K562 (cell line): ENCODE data around the gene PRDM10. TPM values are rescaled to one million over a fixed set of nuclear protein-coding genes. Genes with fewer than 3 reads are reported as not detected.

Experiments
- ATAC-seq: fragments of 200-7000 bp; cut with Tn5 transposase; 3 replicates; pipeline ENCODE4 v1.9.1; 2020; ENCODE audit warnings: moderate library complexity
- BruUV-seq: library from RNA; stranded (reverse); fragments of 400-500 nt; replicated peaks from 2 replicates; lab custom pipeline; 2021; lab: Mats Ljungman, UMichigan
- CTCF ChIA-PET: fragments of 300-600 bp; formaldehyde crosslinking; extraction: SDS; loops from one replicate; lab custom pipeline; 2021; ENCODE audit warnings: low intra/inter-chr PET ratio; lab: Yijun Ruan, JAX
- POLR2A ChIA-PET: fragments of 300-600, 350-650 bp; sonication (Branson Sonifier 250); formaldehyde crosslinking; extraction: SDS; loops from one replicate; lab custom pipeline; 2021; ENCODE audit warnings: antibody characterized with exemption, inconsistent platforms; lab: Yijun Ruan, JAX
- DNase-seq, 4 experiments: peaks; one replicate each; pipeline versions ENCODE4 v3.0.0 to v3.0.0-alpha.2; 2011 to 2018; ENCODE audit warnings: low spot score in 3 of 4, mixed read lengths in 3 of 4; ENCODE audit errors: extremely low read depth in 1 of 4
- FAIRE-seq: peaks from 2 replicates; lab custom pipeline; 2011; peaks lifted over from hg19 to GRCh38; lab: Jason Lieb, UNC
- H2AFZ ChIP-seq: 2 replicates; pipeline ENCODE4 v1.6.0; 2011; ENCODE audit warnings: low read depth, low read length, control low read depth, inconsistent platforms
- H3K27ac ChIP-seq: fragments of 200-600 bp; 3 replicates; pipeline ENCODE4 v1.8.0; 2011; ENCODE audit warnings: low read depth, mild to moderate bottlenecking, control low read depth, inconsistent platforms, low read length, moderate library complexity, mixed read lengths; ENCODE audit errors: extremely low read depth
- H3K27me3 ChIP-seq, 2 experiments: fragments of 300-600 bp in 1 of 2; 2 replicates in 1 of 2; 3 replicates in 1 of 2; pipeline versions ENCODE4 v1.6.0 to v1.8.0; 2011; ENCODE audit warnings: inconsistent platforms in 2 of 2, low read length in 2 of 2, mild to moderate bottlenecking in 1 of 2, mixed read lengths in 1 of 2, moderate library complexity in 1 of 2; ENCODE audit not compliant: control insufficient read depth in 2 of 2, insufficient read depth in 2 of 2
- H3K36me3 ChIP-seq: fragments of 300-600 bp; 3 replicates; pipeline ENCODE4 v1.8.0; 2011; ENCODE audit warnings: mild to moderate bottlenecking, low read length, inconsistent platforms; ENCODE audit not compliant: control insufficient read depth, insufficient read depth
- H3K4me1 ChIP-seq, 2 experiments: fragments of 200-600 bp in 1 of 2; replicated peaks in 1 of 2; 2 replicates in 1 of 2; 3 replicates in 1 of 2; pipeline versions ENCODE4 v1.5.1 to v1.8.0; 2011; ENCODE audit warnings: inconsistent platforms in 2 of 2, low read length in 2 of 2, mild to moderate bottlenecking in 1 of 2, mixed read lengths in 1 of 2, moderate library complexity in 1 of 2; ENCODE audit not compliant: control insufficient read depth in 2 of 2, insufficient read depth in 2 of 2
- H3K4me2 ChIP-seq: 2 replicates; pipeline ENCODE4 v1.6.1; 2011; ENCODE audit warnings: low read length, control low read depth, inconsistent platforms, mixed read lengths; ENCODE audit not compliant: insufficient read depth
- H3K4me3 ChIP-seq: fragments of 200-600 bp; sonication (generic), shearing (Covaris generic); 2 replicates; pipeline ENCODE4 v1.5.1; 2016; ENCODE audit warnings: control low read depth, inconsistent platforms
- H3K79me2 ChIP-seq: fragments of 200-600 bp; 3 replicates; pipeline ENCODE4 v1.8.0; 2011; ENCODE audit warnings: low read length, inconsistent platforms; ENCODE audit not compliant: control insufficient read depth, insufficient read depth
- H3K9ac ChIP-seq, 2 experiments: 2 replicates each; pipeline versions ENCODE4 v1.6.0 to v1.6.1; 2011; ENCODE audit warnings: low read depth in 2 of 2, low read length in 2 of 2, control low read depth in 1 of 2, inconsistent platforms in 1 of 2, mild to moderate bottlenecking in 1 of 2, mixed read lengths in 1 of 2; ENCODE audit not compliant: insufficient read depth in 1 of 2
- H3K9me1 ChIP-seq: one replicate; pipeline ENCODE4 v1.6.0; 2011; ENCODE audit warnings: inconsistent platforms, mild to moderate bottlenecking, low read length, moderate library complexity; ENCODE audit not compliant: control insufficient read depth, insufficient read depth
- H3K9me3 ChIP-seq: replicated peaks from 2 replicates; pipeline ENCODE4 v1.5.1; 2011; ENCODE audit warnings: low read depth, low read length, inconsistent platforms; ENCODE audit not compliant: control insufficient read depth, insufficient read depth
- H4K20me1 ChIP-seq: replicated peaks from 2 replicates; pipeline ENCODE4 v1.6.1; 2011; ENCODE audit warnings: low read length, inconsistent platforms, mixed read lengths; ENCODE audit not compliant: control insufficient read depth, insufficient read depth
- ESRRB ChIP-seq: fragments of 250-450 bp; sonication (Bioruptor Pico); IDR thresholded peaks from 2 replicates; pipeline ENCODE4 v1.5.0; 2020; ENCODE audit warnings: mild to moderate bottlenecking, moderate library complexity, borderline replicate concordance
- ETV6 ChIP-seq, 3 experiments: fragments of 150-350 bp in 1 of 3; sonication (generic) in 1 of 3; formaldehyde crosslinking in 1 of 3; IDR thresholded peaks; 2 replicates each; pipeline versions ENCODE4 v1.6.1 to v1.8.0; 2014 to 2022; ENCODE audit warnings: borderline replicate concordance in 2 of 3, low read depth in 2 of 3, antibody characterized with exemption in 1 of 3, low read length in 1 of 3, mild to moderate bottlenecking in 1 of 3, missing genetic modification reagents in 1 of 3
- HNRNPLL ChIP-seq: fragments of 200-400 bp; formaldehyde crosslinking; IDR thresholded peaks from 2 replicates; pipeline ENCODE4 v1.6.1; 2017; ENCODE audit warnings: low read length, low read depth, mild to moderate bottlenecking; ENCODE audit not compliant: poor library complexity, severe bottlenecking
- L3MBTL2 ChIP-seq: fragments of 450-650 bp; IDR thresholded peaks from 2 replicates; pipeline ENCODE4 v1.6.1; 2016; ENCODE audit warnings: mild to moderate bottlenecking, moderate library complexity
- ZNF12 ChIP-seq: sonication (generic); formaldehyde crosslinking; IDR thresholded peaks from 2 replicates; pipeline ENCODE4 v1.4.0; 2020; ENCODE audit warnings: mild to moderate bottlenecking, missing genetic modification reagents
- ZNF146 ChIP-seq: IDR thresholded peaks from one replicate; pipeline ENCODE4 v1.6.1; 2018; ENCODE audit warnings: missing compliant biosample characterization; ENCODE audit not compliant: unreplicated experiment
- WGBS: fragments of 100-300 bp; shearing (Covaris generic); methylation state at CpG from one replicate; pipeline ENCODE4 v1.1.6; 2016; ENCODE audit warnings: low coverage, mixed read lengths; ENCODE audit not compliant: insufficient coverage; ENCODE audit errors: missing lambda C conversion rate; 5-methylcytosine and 5-hydroxymethylcytosine counted together
- in situ Hi-C: fragments of 300-500 bp; cut with MboI; formaldehyde crosslinking; loops from 4 replicates; pipeline ENCODE4 v1.15.0; 2018; ENCODE audit warnings: inconsistent platforms, mixed read lengths
- intact Hi-C: fragments of 100-400 bp; cut with micrococcal nuclease; formaldehyde crosslinking; loops from 2 replicates; pipeline ENCODE4 v1.14.2; 2022
- polyA plus RNA-seq, 8 experiments: library from polyadenylated mRNA; depleted of rRNA in 4 of 8; stranded (reverse) in 5 of 8; unstranded in 3 of 8; fragments of >200 nt; fragmentation: Nextera tagmentation in 2 of 8; fragmentation: Illumina TruSeq in 1 of 8; extraction: Ambion mirVana in 2 of 8; extraction: Trizol in 1 of 8; gene quantifications; 2 replicates each; pipeline versions ENCODE4 v1.2.1 to v1.2.3, GENCODE V29; 2011 to 2014; ENCODE audit warnings: inconsistent platforms in 1 of 8, missing spikeins in 1 of 8
- total RNA-seq, 7 experiments: library from RNA; depleted of rRNA in 6 of 7; stranded (reverse); fragments of >200 nt in 6 of 7; fragmentation: Illumina TruSeq in 2 of 7; extraction: Trizol in 2 of 7; gene quantifications; 2 replicates each; pipeline versions ENCODE4 v1.2.1 to v1.2.3, GENCODE V29; 2011 to 2021; ENCODE audit warnings: low replicate concordance in 1 of 7

The PRDM10 gene
- total and polyA plus RNA-seq, 9 of the 15 experiments (the other 6 are each of a cell fraction or from before 2014, with no cell fraction given): 0.89 to 9.3 (median 4.5) TPM

DNA sequence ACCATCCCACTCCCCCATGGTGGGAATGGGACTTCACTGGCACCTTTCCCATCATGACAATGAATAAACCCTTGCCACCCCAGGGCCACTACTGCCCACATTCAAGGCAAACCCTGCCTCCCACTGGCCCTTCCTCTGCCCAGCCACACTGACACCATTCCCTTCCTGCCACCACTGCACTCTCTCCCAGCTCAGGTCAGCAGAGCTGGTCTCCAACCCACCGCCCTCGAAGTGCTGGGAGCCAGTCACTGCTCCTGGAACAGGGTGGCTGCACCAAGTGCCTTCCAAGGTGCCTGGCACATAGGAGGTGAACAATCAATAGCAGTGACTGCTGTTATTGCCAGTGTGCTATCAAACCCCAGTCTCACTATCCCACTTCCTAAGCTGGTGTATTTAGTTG is 27.1 kb downstream of the PRDM10 start:
- FAIRE-seq: no peak
- in situ Hi-C loops: no loop called here
- 91% methylated on average over 2 of the region's 2 CpGs for WGBS

DNA sequence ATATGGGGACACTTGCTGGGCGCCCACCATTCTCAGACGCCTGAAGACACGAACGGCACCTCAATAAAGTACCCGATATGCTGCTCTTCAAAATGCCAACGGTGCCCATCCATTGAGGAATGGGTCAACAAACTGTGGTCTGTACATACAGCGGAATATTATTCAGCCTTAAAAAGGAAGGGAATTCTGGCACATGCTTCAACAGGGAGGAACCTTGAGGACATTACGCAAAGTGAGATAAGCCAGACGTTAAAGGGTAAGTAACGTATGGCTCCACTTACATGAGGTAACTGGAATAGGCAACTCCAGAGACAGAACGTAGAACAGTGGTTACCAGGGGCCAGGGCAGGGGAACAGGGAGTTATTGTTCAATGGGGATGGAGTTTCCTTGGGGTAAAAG is 28.0 kb downstream of the PRDM10 start:
- H3K27me3 ChIP-seq: no peaks in the 10 kb centered on the region
- H3K9me1 ChIP-seq: no peaks in the 10 kb centered on the region
- ATAC-seq (peak; percentile 45; the same call in 2 of the 3 replicates), DNase-seq (no peak), FAIRE-seq (peak; percentile 26)
- no peaks in the 10 kb centered on the region for H3K36me3 ChIP-seq
- 57% methylated on average over 11 of the region's 11 CpGs for WGBS
- H2AFZ ChIP-seq: no peak overlapping the region
- H4K20me1 ChIP-seq: peaks cover 3% of the 10 kb centered on the region; the same call in 1 of the 2 replicates
- ChIA-PET CTCF (no interaction called here), POLR2A (no interaction called here)
- H3K4me2 ChIP-seq: no peak overlapping the region
- H3K4me3 ChIP-seq: no peak overlapping the region
- no peak overlapping the region for H3K27ac ChIP-seq
- intact Hi-C loops (no loop called here), in situ Hi-C loops (no loop called here)
- H3K9me3 ChIP-seq: no peaks in the 10 kb centered on the region
- no peak overlapping the region for H3K9ac ChIP-seq
- peaks cover 6 to 9% of the 10 kb centered on the region in 2 experiments; a peak in 2 of 5 replicates for H3K4me1 ChIP-seq
- no peaks in the 10 kb centered on the region; the same call in 2 of the 3 replicates for H3K79me2 ChIP-seq
- BruUV-seq: no TSS peak
- TF ChIP-seq ZNF146: peak; percentile 87
- TF ChIP-seq L3MBTL2: 0 out of 2 replicates have a peak, but pooled peaks have one; percentile 15
- no peak for TF ChIP-seq ETV6 (IDR thresholded peaks at IDR 0.05; ENCODE audit: borderline replicate concordance in 1 of 2, low read depth in 2 of 2, low read length in 1 of 2)
- no peak for TF ChIP-seq ETV6 (CRISPR knock-in tag; IDR thresholded peaks at IDR 0.05; ENCODE audit: borderline replicate concordance)
- TF ChIP-seq HNRNPLL: peak; percentile 32
- no peak for TF ChIP-seq ESRRB (CRISPR knock-in tag)

More for the DNA sequence above, 27.1 kb downstream of the PRDM10 start:
- Histone ChIP-seq H3K4me3 (no peak overlapping the region), H3K4me1 (peaks cover 6 to 9% of the 10 kb centered on the region in 2 experiments; a peak in 2 of 5 replicates), H3K27me3 (no peaks in the 10 kb centered on the region), H3K9me1 (no peaks in the 10 kb centered on the region), H3K4me2 (no peak overlapping the region)
- ATAC-seq: no peak
- CTCF ChIA-PET: no interaction called here
- POLR2A ChIA-PET: no interaction called here
- no peak for TF ChIP-seq ZNF12
- TF ChIP-seq, all 486 proteins: peak for 0
- no peaks in the 10 kb centered on the region for H3K36me3 ChIP-seq
- no peaks in the 10 kb centered on the region for H3K9me3 ChIP-seq
- H3K79me2 ChIP-seq: no peaks in the 10 kb centered on the region; the same call in 2 of the 3 replicates
- H2AFZ ChIP-seq: no peak overlapping the region
- no peak overlapping the region for H3K27ac ChIP-seq
- DNase-seq: no peak
- intact Hi-C loops: no loop called here
- H4K20me1 ChIP-seq: peaks cover 3% of the 10 kb centered on the region; the same call in 1 of the 2 replicates
- no TSS peak for BruUV-seq
- H3K9ac ChIP-seq: no peak overlapping the region
